ENCODE data around the gene NPBWR2. TPM values are rescaled to one million over a fixed set of nuclear protein-coding genes. Genes with fewer than 3 reads are reported as not detected.

The NPBWR2 gene
- total RNA-seq, 1 donor from 2014 or later, result not detected

DNA sequence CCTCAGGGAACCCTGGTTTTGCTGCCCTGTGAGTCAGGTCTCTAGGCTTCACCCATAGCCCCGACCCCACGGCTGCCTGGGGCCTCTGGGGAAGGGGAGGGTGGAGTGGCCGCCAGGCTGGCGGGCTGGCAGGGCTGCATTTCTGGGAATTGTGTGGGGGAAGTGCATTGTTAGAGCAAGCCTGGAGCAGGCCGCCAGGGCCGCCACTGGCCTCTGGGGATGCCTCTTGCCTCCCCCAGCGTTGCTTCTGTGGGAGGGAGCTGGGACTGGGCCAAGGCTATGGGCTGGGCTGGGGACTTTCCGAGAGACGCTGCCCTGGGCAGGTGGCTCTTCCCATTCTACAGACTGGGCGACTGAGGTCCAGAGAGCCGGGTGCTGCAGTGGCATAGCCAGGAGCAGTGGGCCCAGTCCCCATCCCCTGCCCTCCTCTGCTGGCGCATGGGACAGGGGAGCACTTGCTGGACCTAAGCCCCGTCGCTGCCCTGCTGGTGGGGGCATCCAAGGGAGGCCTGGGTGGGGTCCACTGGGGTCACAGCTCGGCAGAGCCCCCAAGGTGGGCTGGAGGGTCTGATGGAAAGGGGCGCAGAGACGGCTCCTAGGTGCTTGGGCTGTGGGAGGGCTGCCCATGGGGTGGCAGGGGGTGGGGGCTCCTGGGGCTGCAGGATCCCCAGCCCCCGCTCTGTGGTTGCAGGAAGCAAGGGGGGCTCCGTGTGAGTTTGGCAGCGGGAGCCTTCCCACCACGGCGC, 51.3 kb downstream of the NPBWR2 start:
- H3K4me1 Mint-ChIP-seq (ENCODE audit: low read depth, unreplicated experiment), result peaks cover 6% of the 10 kb centered on the region
- no peak overlapping the region for H3K27ac Mint-ChIP-seq (ENCODE audit: unreplicated experiment)
- peaks cover 18% of the 10 kb centered on the region for H3K27me3 Mint-ChIP-seq (ENCODE audit: unreplicated experiment)
- TF ChIP-seq CTCF (IDR thresholded peaks at IDR 0.05; ENCODE audit: partially characterized antibody, unreplicated experiment), result no peak
- H3K36me3 Mint-ChIP-seq (ENCODE audit: unreplicated experiment), result no peaks in the 10 kb centered on the region
- DNase-seq, result no peak
- peaks cover 2% of the 10 kb centered on the region for H3K9me3 Mint-ChIP-seq (ENCODE audit: unreplicated experiment)
- no peak overlapping the region for H3K4me3 Mint-ChIP-seq (ENCODE audit: unreplicated experiment)

DNA sequence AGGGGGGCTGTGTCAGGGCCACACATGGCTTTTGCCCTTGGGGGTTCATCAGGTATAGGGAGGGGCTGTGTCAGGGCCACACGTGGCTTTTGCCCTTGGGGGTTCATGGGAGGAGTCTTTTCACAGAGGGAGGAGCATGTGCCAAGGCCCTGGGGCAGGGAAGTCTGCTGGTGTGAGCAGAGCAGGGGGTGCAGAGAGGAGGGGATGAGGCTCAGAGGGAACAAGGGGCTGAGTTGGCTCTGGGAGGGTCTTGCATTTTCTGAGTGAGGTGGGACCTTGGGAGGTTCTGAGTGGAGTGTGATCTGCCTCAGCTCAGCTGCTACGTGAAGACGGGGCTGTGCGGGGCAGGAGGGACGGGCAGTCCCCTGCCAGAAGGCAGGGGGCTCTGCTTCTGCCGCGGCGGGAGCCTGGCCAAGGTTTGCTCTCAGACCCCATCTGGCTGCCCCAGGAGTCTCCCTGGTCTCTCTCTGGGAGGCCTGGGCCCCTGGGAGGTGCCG, 51.9 kb downstream of the NPBWR2 start:
- DNase-seq, result no peak
- Mint-ChIP-seq H3K9me3 (ENCODE audit: unreplicated experiment) (peaks cover 2% of the 10 kb centered on the region), H3K36me3 (ENCODE audit: unreplicated experiment) (no peaks in the 10 kb centered on the region), H3K27ac (ENCODE audit: unreplicated experiment) (no peak overlapping the region), H3K27me3 (ENCODE audit: unreplicated experiment) (peaks cover 18% of the 10 kb centered on the region), H3K4me3 (ENCODE audit: unreplicated experiment) (peak overlapping the region; percentile 62), H3K4me1 (ENCODE audit: low read depth, unreplicated experiment) (peaks cover 6% of the 10 kb centered on the region)
- no peak for TF ChIP-seq CTCF (IDR thresholded peaks at IDR 0.05; ENCODE audit: partially characterized antibody, unreplicated experiment)

- no peak for DNase-seq
- H3K36me3 Mint-ChIP-seq (ENCODE audit: unreplicated experiment), result no peaks in the 10 kb centered on the region
- peaks cover 6% of the 10 kb centered on the region for H3K4me1 Mint-ChIP-seq (ENCODE audit: low read depth, unreplicated experiment)
- no peak overlapping the region for H3K27ac Mint-ChIP-seq (ENCODE audit: unreplicated experiment)
- no peak overlapping the region for H3K4me3 Mint-ChIP-seq (ENCODE audit: unreplicated experiment)
- peaks cover 2% of the 10 kb centered on the region for H3K9me3 Mint-ChIP-seq (ENCODE audit: unreplicated experiment)
- H3K27me3 Mint-ChIP-seq (ENCODE audit: unreplicated experiment), result peaks cover 18% of the 10 kb centered on the region
- TF ChIP-seq CTCF (IDR thresholded peaks at IDR 0.05; ENCODE audit: partially characterized antibody, unreplicated experiment), result no peak
Measured at GRCh38 chr20:64053841-64054661, 53.3 kb downstream of the NPBWR2 start.

Small RNA genes lying within 50 kb of the gene (microRNA-seq; reads per million reads assigned to microRNA genes)
- 3.3 reads per million, percentile 24 among the genes with 10 or more reads in this experiment for gene MIR6813 (ENCODE audit: unreplicated experiment)

Other genes with a start within 250 kb of the NPBWR2 start
- not detected for gene ABHD16B, start 246.1 kb downstream of the NPBWR2 start, total RNA-seq (ENCODE audit: unreplicated experiment)
- 109 TPM for gene TPD52L2, start 242.3 kb downstream of the NPBWR2 start, total RNA-seq (ENCODE audit: unreplicated experiment)
- 57.9 TPM for gene DNAJC5, start 212.4 kb downstream of the NPBWR2 start, total RNA-seq (ENCODE audit: unreplicated experiment)
- 130 TPM for gene UCKL1, start 151.1 kb downstream of the NPBWR2 start, total RNA-seq (ENCODE audit: unreplicated experiment)
- 32.2 TPM for gene ZNF512B, start 137.6 kb downstream of the NPBWR2 start, total RNA-seq (ENCODE audit: unreplicated experiment)
- gene SAMD10, start 127.9 kb downstream of the NPBWR2 start, total RNA-seq (ENCODE audit: unreplicated experiment), result 3.1 TPM
- gene PRPF6, start 126.4 kb downstream of the NPBWR2 start, total RNA-seq (ENCODE audit: unreplicated experiment), result 60.9 TPM
- 3.9 TPM for gene C20orf204, start 71.4 kb downstream of the NPBWR2 start, total RNA-seq (ENCODE audit: unreplicated experiment)
- 0.66 TPM for gene SOX18, start 57.9 kb downstream of the NPBWR2 start, total RNA-seq (ENCODE audit: unreplicated experiment)
- 102 TPM for gene TCEA2, start 44.4 kb downstream of the NPBWR2 start, total RNA-seq (ENCODE audit: unreplicated experiment)
- 4.4 TPM for gene RGS19, start 28.0 kb downstream of the NPBWR2 start, total RNA-seq (ENCODE audit: unreplicated experiment)
- gene OPRL1, start 27.5 kb downstream of the NPBWR2 start, total RNA-seq (ENCODE audit: unreplicated experiment), result 2.9 TPM
- not detected for gene LKAAEAR1, start 23.2 kb downstream of the NPBWR2 start, total RNA-seq (ENCODE audit: unreplicated experiment)
- 159 TPM for gene MYT1, start 56.9 kb upstream of the NPBWR2 start, total RNA-seq (ENCODE audit: unreplicated experiment)
- gene PCMTD2, start 148.2 kb upstream of the NPBWR2 start, total RNA-seq (ENCODE audit: unreplicated experiment), result 82.4 TPM